ENCODE results near the gene LSM14B. TPM values are rescaled to one million over a fixed set of nuclear protein-coding genes. Genes with fewer than 3 reads are reported as not detected.

The LSM14B gene
- total RNA-seq, 1 experiment from 2014 or later = 73.5 TPM

DNA sequence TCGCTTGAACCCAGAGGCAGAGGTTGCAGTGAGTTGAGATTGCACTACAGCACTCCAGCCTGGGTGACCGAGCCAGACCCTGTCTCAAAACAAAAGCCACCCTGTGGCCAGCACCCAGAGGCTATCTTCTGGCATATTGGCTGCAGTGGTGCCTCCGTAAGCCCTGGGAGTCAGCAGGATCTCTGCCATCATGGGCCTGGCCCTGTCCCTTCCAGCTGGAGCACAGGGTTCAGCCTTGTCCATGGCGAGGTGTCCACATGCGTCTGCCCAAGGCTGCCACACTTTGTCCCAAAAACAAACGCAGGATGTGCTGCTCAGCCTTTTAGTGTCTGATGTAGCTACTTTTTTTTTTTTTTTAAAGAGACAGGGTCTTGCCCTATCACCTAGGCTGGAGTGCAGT is 45.2 kb downstream of the LSM14B start:
- peaks cover 33% of the 10 kb centered on the region for H3K36me3 Mint-ChIP-seq
- H3K9me3 Mint-ChIP-seq = no peaks in the 10 kb centered on the region
- ChIA-PET CTCF (interaction anchor here (0.7 to 1.7 kb wide), 3 partner anchors 10 to 830 kb away, joined by 3 to 11 read pairs (median 3); no protein-coding TSS in a partner anchor), POLR2A (no interaction called here)
- TF ChIP-seq NFYB (CRISPR knock-in tag; conservative IDR thresholded peaks at IDR 0.05; ENCODE audit: low read depth) (no peak), NFATC4 (CRISPR knock-in tag; IDR thresholded peaks at IDR 0.05) (no peak)
- DNase-seq (ENCODE audit: low spot score) (no peak), ATAC-seq (no peak)
- no peak overlapping the region for H3K27ac Mint-ChIP-seq
- H3K4me3 Mint-ChIP-seq = no peak overlapping the region
- H3K27me3 Mint-ChIP-seq (ENCODE audit: low read depth) = no peaks in the 10 kb centered on the region
- H3K4me1 Mint-ChIP-seq = no peaks in the 10 kb centered on the region

DNA sequence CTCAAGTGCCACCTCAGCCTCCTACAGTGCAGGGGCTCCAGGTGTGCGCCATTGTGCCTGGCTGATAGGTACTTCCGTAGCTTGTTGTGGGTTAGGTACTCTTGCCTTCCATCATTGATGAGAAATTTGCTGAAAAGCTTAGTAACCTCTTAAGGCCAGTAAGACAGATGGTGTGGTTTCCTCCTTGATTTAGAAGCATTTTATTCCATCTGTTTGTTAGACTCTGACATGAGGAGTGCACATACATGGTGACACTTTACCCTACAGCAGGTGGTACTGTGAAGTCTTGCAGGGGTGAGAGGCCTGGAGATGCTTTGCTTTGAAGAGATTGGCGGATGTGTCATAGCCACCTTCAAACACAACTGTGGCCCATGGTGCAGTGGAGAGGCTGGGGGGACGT is 45.8 kb downstream of the LSM14B start:
- ChIA-PET CTCF (interaction anchor here (0.7 kb wide), 1 partner anchor 829 kb away, joined by 3 read pairs; no protein-coding TSS in a partner anchor), POLR2A (no interaction called here)

More for the DNA sequence above, 45.8 kb downstream of the LSM14B start:
- Mint-ChIP-seq H3K4me1 (no peaks in the 10 kb centered on the region), H3K9me3 (no peaks in the 10 kb centered on the region), H3K27me3 (ENCODE audit: low read depth) (no peaks in the 10 kb centered on the region), H3K27ac (no peak overlapping the region; the same call in 1 of the 2 replicates), H3K4me3 (no peak overlapping the region), H3K36me3 (peaks cover 33% of the 10 kb centered on the region)
- DNase-seq (ENCODE audit: low spot score) (no peak), ATAC-seq (no peak)
- TF ChIP-seq USF2 (CRISPR knock-in tag; IDR thresholded peaks at IDR 0.05) (no peak), STAT6 (CRISPR knock-in tag; conservative IDR thresholded peaks at IDR 0.05; ENCODE audit: low read depth) (no peak), SP1 (CRISPR knock-in tag; conservative IDR thresholded peaks at IDR 0.05) (no peak), E2F4 (CRISPR knock-in tag; IDR thresholded peaks at IDR 0.05; ENCODE audit: borderline replicate concordance, low read depth) (no peak), TEAD1 (CRISPR knock-in tag; IDR thresholded peaks at IDR 0.05) (no peak), RELA (CRISPR knock-in tag; IDR thresholded peaks at IDR 0.05; ENCODE audit: borderline replicate concordance) (no peak), USF1 (CRISPR knock-in tag; IDR thresholded peaks at IDR 0.05) (no peak), SOX15 (CRISPR knock-in tag; IDR thresholded peaks at IDR 0.05) (no peak), JUN (CRISPR knock-in tag; IDR thresholded peaks at IDR 0.05) (no peak)
- TF ChIP-seq, protein P1, sequence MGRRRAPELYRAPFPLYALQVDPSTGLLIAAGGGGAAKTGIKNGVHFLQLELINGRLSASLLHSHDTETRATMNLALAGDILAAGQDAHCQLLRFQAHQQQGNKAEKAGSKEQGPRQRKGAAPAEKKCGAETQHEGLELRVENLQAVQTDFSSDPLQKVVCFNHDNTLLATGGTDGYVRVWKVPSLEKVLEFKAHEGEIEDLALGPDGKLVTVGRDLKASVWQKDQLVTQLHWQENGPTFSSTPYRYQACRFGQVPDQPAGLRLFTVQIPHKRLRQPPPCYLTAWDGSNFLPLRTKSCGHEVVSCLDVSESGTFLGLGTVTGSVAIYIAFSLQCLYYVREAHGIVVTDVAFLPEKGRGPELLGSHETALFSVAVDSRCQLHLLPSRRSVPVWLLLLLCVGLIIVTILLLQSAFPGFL (CRISPR knock-in tag; IDR thresholded peaks at IDR 0.05; ENCODE audit: borderline replicate concordance) = no peak
